Measurements from ENCODE around the gene SLA2. TPM values are rescaled to one million over a fixed set of nuclear protein-coding genes. Genes with fewer than 3 reads are reported as not detected.
"Not testable (repeated sequence)": the region's sequence is repeated elsewhere in the genome, so short reads cannot be mapped to it uniquely, and the experiment has no call there.

Gene SLA2
- total RNA-seq, 1 experiment from 2014 or later, result 0.51 TPM

- intact Hi-C loops (cut with micrococcal nuclease), result no loop called here
- no peak for DNase-seq
Measured at GRCh38 chr20:36571564-36572504, 74.2 kb downstream of the SLA2 start.

DNA sequence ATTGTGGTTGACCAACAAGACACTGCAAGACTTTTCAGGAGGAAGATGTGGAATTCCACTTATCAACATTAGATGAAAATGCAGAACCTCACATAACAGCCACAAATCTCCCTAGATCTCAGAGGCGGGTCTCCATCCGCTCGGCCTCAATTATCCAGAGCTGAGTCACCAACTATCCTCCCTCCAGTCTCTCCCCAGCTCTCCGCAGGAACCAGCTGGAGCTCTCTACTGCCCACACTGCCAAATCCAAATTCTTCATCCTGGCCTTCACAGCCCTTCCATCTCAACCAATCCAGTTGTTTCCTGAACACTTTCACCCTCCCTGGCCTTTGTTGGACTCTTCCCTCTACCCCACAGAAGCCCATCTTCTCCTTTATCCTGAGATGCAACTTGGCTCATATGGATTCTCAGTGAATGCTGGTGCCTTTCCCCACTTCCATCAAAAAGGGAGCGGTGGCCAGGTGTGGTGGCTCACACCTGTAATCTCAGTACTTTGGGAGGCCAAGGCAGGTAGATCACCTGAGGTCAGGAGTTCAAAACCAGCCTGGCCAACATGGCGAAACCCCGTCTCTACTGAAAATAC is 76.1 kb downstream of the SLA2 start:
- BruUV-seq (replicated peaks), result no TSS peak
- Histone ChIP-seq H3K79me2 (ENCODE audit: low read length) (peaks cover 6% of the 10 kb centered on the region), H3K4me2 (ENCODE audit: low read length) (no peak overlapping the region), H3K4me3 (ENCODE audit: low read length) (no peak overlapping the region), H2AFZ (ENCODE audit: low read length) (no peak overlapping the region), H3K27me3 (ENCODE audit: low read length) (no peaks in the 10 kb centered on the region), H3K9ac (ENCODE audit: low read length) (no peak overlapping the region), H4K20me1 (ENCODE audit: low read length) (no peaks in the 10 kb centered on the region), H3K9me2 (replicated peaks; ENCODE audit: low read length) (no peaks in the 10 kb centered on the region), H3K27ac (ENCODE audit: low read length) (no peak overlapping the region), H3K4me1 (ENCODE audit: insufficient read depth, low read length) (0 out of 2 replicates have a peak, but pooled peaks cover under 1% of the 10 kb centered on the region), H3F3A (ENCODE audit: low read length, unreplicated experiment) (no peaks in the 10 kb centered on the region), H3K9me3 (ENCODE audit: low read length) (no peaks in the 10 kb centered on the region), H3K36me3 (ENCODE audit: low read depth, low read length) (no peaks in the 10 kb centered on the region)
- no peak for ATAC-seq
- ChIA-PET POLR2A (ENCODE audit: unreplicated experiment) (no interaction called here), CTCF (no interaction called here)
- TF ChIP-seq EZH2phosphoT487 (IDR thresholded peaks at IDR 0.05; ENCODE audit: borderline replicate concordance, low read length) (no peak), EZH2 (IDR thresholded peaks at IDR 0.05; ENCODE audit: low read length, unreplicated experiment) (no peak), CTCF (conservative IDR thresholded peaks at IDR 0.05; ENCODE audit: low read depth, low read length) (no peak)
- DNase-seq, result no peak
- intact Hi-C loops (cut with micrococcal nuclease), result no loop called here

More at GRCh38 chr20:36571564-36572504, 74.2 kb downstream of the SLA2 start:
- no peak for TF ChIP-seq EZH2phosphoT487 (IDR thresholded peaks at IDR 0.05; ENCODE audit: borderline replicate concordance, low read length)
- TF ChIP-seq CTCF (conservative IDR thresholded peaks at IDR 0.05; ENCODE audit: low read depth, low read length), result no peak
- no peak for TF ChIP-seq EZH2 (IDR thresholded peaks at IDR 0.05; ENCODE audit: low read length, unreplicated experiment)
- Histone ChIP-seq H3K4me3 (ENCODE audit: low read length) (no peak overlapping the region), H2AFZ (ENCODE audit: low read length) (no peak overlapping the region), H3K79me2 (ENCODE audit: low read length) (peaks cover 25% of the 10 kb centered on the region), H3K27me3 (ENCODE audit: low read length) (no peaks in the 10 kb centered on the region), H3K4me1 (ENCODE audit: insufficient read depth, low read length) (peaks cover 17% of the 10 kb centered on the region), H3K36me3 (ENCODE audit: low read depth, low read length) (no peaks in the 10 kb centered on the region), H3K9me3 (ENCODE audit: low read length) (no peaks in the 10 kb centered on the region), H3F3A (ENCODE audit: low read length, unreplicated experiment) (no peaks in the 10 kb centered on the region), H3K4me2 (ENCODE audit: low read length) (no peak overlapping the region), H3K9ac (ENCODE audit: low read length) (no peak overlapping the region), H3K9me2 (replicated peaks; ENCODE audit: low read length) (no peaks in the 10 kb centered on the region), H4K20me1 (ENCODE audit: low read length) (no peaks in the 10 kb centered on the region), H3K27ac (ENCODE audit: low read length) (no peak overlapping the region)
- ChIA-PET CTCF (interaction anchor here (0.6 kb wide), 1 partner anchor 78 kb away, joined by 3 read pairs; no protein-coding TSS in a partner anchor), POLR2A (ENCODE audit: unreplicated experiment) (no interaction called here)
- BruUV-seq (replicated peaks), result no TSS peak
- ATAC-seq, result no peak

GRCh38 chr20:36565520-36565919 is 80.5 kb downstream of the SLA2 start:
- Histone ChIP-seq H2AFZ (ENCODE audit: low read length) (no peak overlapping the region), H4K20me1 (ENCODE audit: low read length) (no peaks in the 10 kb centered on the region), H3K27me3 (ENCODE audit: low read length) (no peaks in the 10 kb centered on the region), H3K36me3 (ENCODE audit: low read depth, low read length) (no peaks in the 10 kb centered on the region), H3F3A (ENCODE audit: low read length, unreplicated experiment) (no peaks in the 10 kb centered on the region), H3K9ac (ENCODE audit: low read length) (no peak overlapping the region), H3K27ac (ENCODE audit: low read length) (no peak overlapping the region), H3K4me2 (ENCODE audit: low read length) (no peak overlapping the region), H3K9me3 (ENCODE audit: low read length) (no peaks in the 10 kb centered on the region), H3K4me3 (ENCODE audit: low read length) (no peak overlapping the region), H3K4me1 (ENCODE audit: insufficient read depth, low read length) (no peaks in the 10 kb centered on the region), H3K79me2 (ENCODE audit: low read length) (no peaks in the 10 kb centered on the region), H3K9me2 (replicated peaks; ENCODE audit: low read length) (no peaks in the 10 kb centered on the region)
- ATAC-seq, result no peak
- DNase-seq, result no peak
- intact Hi-C loops (cut with micrococcal nuclease), result no loop called here
- BruUV-seq (replicated peaks), result no TSS peak
- CTCF ChIA-PET, result no interaction called here
- POLR2A ChIA-PET (ENCODE audit: unreplicated experiment), result no interaction called here
- TF ChIP-seq EZH2 (IDR thresholded peaks at IDR 0.05; ENCODE audit: low read length, unreplicated experiment), result no peak
- TF ChIP-seq EZH2phosphoT487 (IDR thresholded peaks at IDR 0.05; ENCODE audit: borderline replicate concordance, low read length), result no peak
- no peak for TF ChIP-seq CTCF (conservative IDR thresholded peaks at IDR 0.05; ENCODE audit: low read depth, low read length)

- CTCF ChIA-PET; H3K4me2 ChIP-seq (ENCODE audit: low read length); H3K9me3 ChIP-seq (ENCODE audit: low read length); H3K27me3 ChIP-seq (ENCODE audit: low read length); BruUV-seq (replicated peaks); H3K9me2 ChIP-seq (replicated peaks; ENCODE audit: low read length); H4K20me1 ChIP-seq (ENCODE audit: low read length); ATAC-seq; H3K27ac ChIP-seq (ENCODE audit: low read length); H3K9ac ChIP-seq (ENCODE audit: low read length); H3K4me1 ChIP-seq (ENCODE audit: insufficient read depth, low read length); H3K36me3 ChIP-seq (ENCODE audit: low read depth, low read length); H2AFZ ChIP-seq (ENCODE audit: low read length); DNase-seq; H3K4me3 ChIP-seq (ENCODE audit: low read length); POLR2A ChIA-PET (ENCODE audit: unreplicated experiment); H3F3A ChIP-seq (ENCODE audit: low read length, unreplicated experiment); H3K79me2 ChIP-seq (ENCODE audit: low read length); intact Hi-C loops (cut with micrococcal nuclease): not testable (repeated sequence)
Measured at GRCh38 chr20:36564726-36565121, 81.3 kb downstream of the SLA2 start.
